ENCODE data around the gene TIMELESS.
A peak's percentile ranks its signal among the peaks of the same experiment; 100 is the strongest.

DNA sequence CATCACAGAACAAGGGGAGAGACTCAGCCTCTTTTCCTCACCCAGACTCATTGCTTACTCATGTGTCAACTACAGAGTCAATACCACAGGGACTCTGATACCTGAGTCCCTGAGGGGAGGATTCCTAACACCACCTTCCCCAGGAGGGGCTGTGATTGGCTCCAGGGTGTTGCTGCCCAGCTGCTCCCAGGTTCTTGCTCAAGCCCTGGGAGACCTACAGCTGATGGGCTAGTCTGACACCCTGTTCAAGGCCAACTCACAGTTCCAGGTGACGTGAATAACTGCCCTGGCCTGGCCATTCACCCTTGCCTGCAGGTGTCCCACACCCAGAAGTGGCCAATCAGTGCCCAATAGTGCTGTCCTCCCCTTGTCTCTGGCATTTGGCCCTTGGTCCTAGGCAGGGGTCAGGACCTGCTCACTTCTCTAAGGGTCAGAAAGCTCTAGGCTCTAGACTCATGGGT is 27.8 kb upstream of the TIMELESS start:
- TF ChIP-seq, protein P1, sequence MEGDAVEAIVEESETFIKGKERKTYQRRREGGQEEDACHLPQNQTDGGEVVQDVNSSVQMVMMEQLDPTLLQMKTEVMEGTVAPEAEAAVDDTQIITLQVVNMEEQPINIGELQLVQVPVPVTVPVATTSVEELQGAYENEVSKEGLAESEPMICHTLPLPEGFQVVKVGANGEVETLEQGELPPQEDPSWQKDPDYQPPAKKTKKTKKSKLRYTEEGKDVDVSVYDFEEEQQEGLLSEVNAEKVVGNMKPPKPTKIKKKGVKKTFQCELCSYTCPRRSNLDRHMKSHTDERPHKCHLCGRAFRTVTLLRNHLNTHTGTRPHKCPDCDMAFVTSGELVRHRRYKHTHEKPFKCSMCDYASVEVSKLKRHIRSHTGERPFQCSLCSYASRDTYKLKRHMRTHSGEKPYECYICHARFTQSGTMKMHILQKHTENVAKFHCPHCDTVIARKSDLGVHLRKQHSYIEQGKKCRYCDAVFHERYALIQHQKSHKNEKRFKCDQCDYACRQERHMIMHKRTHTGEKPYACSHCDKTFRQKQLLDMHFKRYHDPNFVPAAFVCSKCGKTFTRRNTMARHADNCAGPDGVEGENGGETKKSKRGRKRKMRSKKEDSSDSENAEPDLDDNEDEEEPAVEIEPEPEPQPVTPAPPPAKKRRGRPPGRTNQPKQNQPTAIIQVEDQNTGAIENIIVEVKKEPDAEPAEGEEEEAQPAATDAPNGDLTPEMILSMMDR (IDR thresholded peaks at IDR 0.05): no peak
- peak; percentile 56 for TF ChIP-seq POLR2A (IDR thresholded peaks at IDR 0.05)

Data from right lobe of liver (tissue), 4 donors.